GM10266 (cell line): ENCODE data around the gene GPC6.

Experiments
- DNase-seq: peaks from one replicate; pipeline ENCODE4 v3.0.0; 2012; ENCODE audit errors: extremely low spot score
- TF ChIP-seq, protein P1 (sequence below): IDR thresholded peaks from 2 replicates; pipeline ENCODE4 v1.5.1; 2012; ENCODE audit warnings: mild to moderate bottlenecking, low read depth; ENCODE audit not compliant: control insufficient read depth, insufficient read depth; ENCODE audit errors: missing control alignments

GPC6 gene

GRCh38 chr13:93388701-93389100 is 162.1 kb downstream of the GPC6 start:
- DNase-seq: no peak
- TF ChIP-seq, protein P1, sequence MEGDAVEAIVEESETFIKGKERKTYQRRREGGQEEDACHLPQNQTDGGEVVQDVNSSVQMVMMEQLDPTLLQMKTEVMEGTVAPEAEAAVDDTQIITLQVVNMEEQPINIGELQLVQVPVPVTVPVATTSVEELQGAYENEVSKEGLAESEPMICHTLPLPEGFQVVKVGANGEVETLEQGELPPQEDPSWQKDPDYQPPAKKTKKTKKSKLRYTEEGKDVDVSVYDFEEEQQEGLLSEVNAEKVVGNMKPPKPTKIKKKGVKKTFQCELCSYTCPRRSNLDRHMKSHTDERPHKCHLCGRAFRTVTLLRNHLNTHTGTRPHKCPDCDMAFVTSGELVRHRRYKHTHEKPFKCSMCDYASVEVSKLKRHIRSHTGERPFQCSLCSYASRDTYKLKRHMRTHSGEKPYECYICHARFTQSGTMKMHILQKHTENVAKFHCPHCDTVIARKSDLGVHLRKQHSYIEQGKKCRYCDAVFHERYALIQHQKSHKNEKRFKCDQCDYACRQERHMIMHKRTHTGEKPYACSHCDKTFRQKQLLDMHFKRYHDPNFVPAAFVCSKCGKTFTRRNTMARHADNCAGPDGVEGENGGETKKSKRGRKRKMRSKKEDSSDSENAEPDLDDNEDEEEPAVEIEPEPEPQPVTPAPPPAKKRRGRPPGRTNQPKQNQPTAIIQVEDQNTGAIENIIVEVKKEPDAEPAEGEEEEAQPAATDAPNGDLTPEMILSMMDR: no peak

GRCh38 chr13:93397619-93398018 is 171.0 kb downstream of the GPC6 start:
- TF ChIP-seq, protein P1: no peak
- DNase-seq: no peak

DNA sequence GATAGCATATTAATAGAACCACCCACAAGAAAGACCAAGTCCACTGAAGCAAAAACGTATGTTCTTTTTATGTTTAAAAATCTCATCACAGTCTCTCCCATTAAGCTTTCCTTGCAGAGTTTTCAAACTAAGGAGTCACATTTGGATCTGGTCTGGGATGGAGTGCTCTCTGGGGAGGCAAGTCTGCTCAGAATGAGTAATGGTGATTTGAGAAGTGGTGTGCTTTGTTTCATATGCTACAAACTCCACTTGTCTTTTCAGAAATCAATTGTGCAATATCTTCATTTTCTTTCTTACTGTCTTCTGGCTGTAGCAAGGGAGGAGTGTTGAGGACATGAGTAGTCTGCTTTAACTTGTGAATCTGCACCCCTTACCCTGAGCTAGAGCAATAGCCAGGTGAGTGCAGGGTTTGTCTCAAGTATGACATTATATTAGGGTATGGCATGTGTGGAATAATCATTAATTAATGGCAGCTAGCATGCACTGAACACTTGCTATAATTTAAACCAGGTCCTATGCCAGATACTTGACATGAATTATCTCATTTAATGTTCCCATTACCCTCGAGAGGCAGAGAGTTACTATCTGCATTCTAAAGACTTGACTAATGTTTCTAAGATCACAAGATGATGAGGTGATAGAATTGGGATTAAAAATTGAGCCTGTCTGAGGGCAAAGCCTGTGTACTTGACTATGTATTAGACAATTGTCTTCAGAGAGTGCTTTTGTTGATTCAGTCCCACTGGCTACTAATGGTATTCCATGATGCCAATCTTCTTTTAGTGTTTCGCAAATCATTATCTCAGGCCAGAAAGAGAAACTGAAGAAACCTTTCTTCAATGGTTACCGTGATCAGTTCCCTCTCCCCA is 171.8 kb downstream of the GPC6 start:
- no peak for DNase-seq
- TF ChIP-seq, protein P1: no peak

DNA sequence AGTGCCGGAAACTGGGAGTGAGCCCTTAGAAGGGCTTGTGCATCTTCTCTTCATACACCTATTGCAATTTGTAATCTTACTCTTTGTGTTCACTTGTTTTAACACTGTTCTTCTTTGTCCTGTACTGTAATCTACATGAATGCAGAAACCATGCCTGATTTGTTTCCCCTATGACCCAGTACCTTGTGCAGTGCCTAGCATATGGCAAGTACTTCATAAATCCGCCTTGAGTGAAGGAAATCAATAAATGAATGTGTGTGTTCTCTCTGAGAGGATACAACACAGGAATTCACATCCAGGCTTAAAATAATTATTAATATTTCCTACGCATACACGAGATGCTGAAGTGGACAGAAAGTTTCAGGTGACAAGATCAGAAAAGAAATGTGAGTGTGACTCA is 172.6 kb downstream of the GPC6 start:
- no peak for DNase-seq

GRCh38 chr13:93406136-93406535 is 179.5 kb downstream of the GPC6 start:
- no peak for DNase-seq
- TF ChIP-seq, protein P1: no peak

More for the DNA sequence above, 172.6 kb downstream of the GPC6 start:
- TF ChIP-seq, protein P1: no peak

GRCh38 chr13:93407551-93407950 is 180.9 kb downstream of the GPC6 start:
- no peak for DNase-seq
- TF ChIP-seq, protein P1: no peak

- no peak for DNase-seq
- TF ChIP-seq, protein P1: no peak
These were observed 182.4 kb downstream of the GPC6 start for GRCh38 chr13:93409001-93409400.
